Measurements from ENCODE around the gene SNX15.

GRCh38 chr11:65078151-65078550 lies 50.9 kb downstream of the SNX15 start:
- TF ChIP-seq POLR2A (IDR thresholded peaks at IDR 0.05; ENCODE audit: low read length), result no peak
- no peak for TF ChIP-seq GATA1 (IDR thresholded peaks at IDR 0.05; ENCODE audit: low read depth, low read length)
